ENCODE results near the gene EPHB3. TPM values are rescaled to one million over a fixed set of nuclear protein-coding genes. Genes with fewer than 3 reads are reported as not detected.
"Not testable (repeated sequence)": the region's sequence is repeated elsewhere in the genome, so short reads cannot be mapped to it uniquely, and the experiment has no call there.

The EPHB3 gene
- total RNA-seq, 1 experiment from 2014 or later = 0.37 TPM

GRCh38 chr3:184602372-184603150, 41.0 kb downstream of the EPHB3 start:
- peak; percentile 77 for DNase-seq (ENCODE audit: low read depth, low spot score)
- in situ Hi-C loops (cut with HindIII; ENCODE audit: low pct_unique_long_range_greater_than_20kb, low sequenced_read_pairs) = no loop called here

- in situ Hi-C loops (cut with HindIII; ENCODE audit: low pct_unique_long_range_greater_than_20kb, low sequenced_read_pairs) = no loop called here
- DNase-seq (ENCODE audit: low read depth, low spot score) = no peak
Observed at GRCh38 chr3:184603151-184604030, 41.8 kb downstream of the EPHB3 start.

- in situ Hi-C loops (cut with HindIII; ENCODE audit: low pct_unique_long_range_greater_than_20kb, low sequenced_read_pairs) = no loop called here
Observed at GRCh38 chr3:184604039-184604601, 42.5 kb downstream of the EPHB3 start.

GRCh38 chr3:184604615-184605290, 43.2 kb downstream of the EPHB3 start:
- in situ Hi-C loops (cut with HindIII; ENCODE audit: low pct_unique_long_range_greater_than_20kb, low sequenced_read_pairs) = no loop called here
- no peak for DNase-seq (ENCODE audit: low read depth, low spot score)

More at GRCh38 chr3:184604039-184604601, 42.5 kb downstream of the EPHB3 start:
- no peak for DNase-seq (ENCODE audit: low read depth, low spot score)

- in situ Hi-C loops (cut with HindIII; ENCODE audit: low pct_unique_long_range_greater_than_20kb, low sequenced_read_pairs) = no loop called here
Observed at GRCh38 chr3:184608209-184608608, 46.6 kb downstream of the EPHB3 start.

GRCh38 chr3:184609476-184610244, 48.1 kb downstream of the EPHB3 start:
- DNase-seq (ENCODE audit: low read depth, low spot score) = no peak

More at GRCh38 chr3:184608209-184608608, 46.6 kb downstream of the EPHB3 start:
- no peak for DNase-seq (ENCODE audit: low read depth, low spot score)

GRCh38 chr3:184610245-184610871, 48.8 kb downstream of the EPHB3 start:
- DNase-seq (ENCODE audit: low read depth, low spot score) = no peak
- in situ Hi-C loops (cut with HindIII; ENCODE audit: low pct_unique_long_range_greater_than_20kb, low sequenced_read_pairs) = no loop called here

More at GRCh38 chr3:184609476-184610244, 48.1 kb downstream of the EPHB3 start:
- in situ Hi-C loops (cut with HindIII; ENCODE audit: low pct_unique_long_range_greater_than_20kb, low sequenced_read_pairs) = no loop called here

GRCh38 chr3:184611607-184612281, 50.2 kb downstream of the EPHB3 start:
- in situ Hi-C loops (cut with HindIII; ENCODE audit: low pct_unique_long_range_greater_than_20kb, low sequenced_read_pairs) = no loop called here
- DNase-seq (ENCODE audit: low read depth, low spot score) = no peak

- in situ Hi-C loops (cut with HindIII; ENCODE audit: low pct_unique_long_range_greater_than_20kb, low sequenced_read_pairs) = no loop called here
- DNase-seq (ENCODE audit: low read depth, low spot score) = no peak
Observed at GRCh38 chr3:184615396-184615795, 53.8 kb downstream of the EPHB3 start.

GRCh38 chr3:184616436-184616835, 54.9 kb downstream of the EPHB3 start:
- DNase-seq (ENCODE audit: low read depth, low spot score) = peak; percentile 41
- in situ Hi-C loops (cut with HindIII; ENCODE audit: low pct_unique_long_range_greater_than_20kb, low sequenced_read_pairs) = no loop called here

GRCh38 chr3:184617306-184617705, 55.7 kb downstream of the EPHB3 start:
- DNase-seq (ENCODE audit: low read depth, low spot score); in situ Hi-C loops (cut with HindIII; ENCODE audit: low pct_unique_long_range_greater_than_20kb, low sequenced_read_pairs): not testable (repeated sequence)

GRCh38 chr3:184618811-184619210, 57.2 kb downstream of the EPHB3 start:
- in situ Hi-C loops (cut with HindIII; ENCODE audit: low pct_unique_long_range_greater_than_20kb, low sequenced_read_pairs) = no loop called here
- no peak for DNase-seq (ENCODE audit: low read depth, low spot score)

GRCh38 chr3:184619369-184619768, 57.8 kb downstream of the EPHB3 start:
- DNase-seq (ENCODE audit: low read depth, low spot score) = no peak
- in situ Hi-C loops (cut with HindIII; ENCODE audit: low pct_unique_long_range_greater_than_20kb, low sequenced_read_pairs) = no loop called here

GRCh38 chr3:184619787-184620430, 58.3 kb downstream of the EPHB3 start:
- in situ Hi-C loops (cut with HindIII; ENCODE audit: low pct_unique_long_range_greater_than_20kb, low sequenced_read_pairs) = no loop called here
- DNase-seq (ENCODE audit: low read depth, low spot score) = no peak

GRCh38 chr3:184620475-184621119, 59.0 kb downstream of the EPHB3 start:
- no peak for DNase-seq (ENCODE audit: low read depth, low spot score)
- in situ Hi-C loops (cut with HindIII; ENCODE audit: low pct_unique_long_range_greater_than_20kb, low sequenced_read_pairs) = no loop called here
